Renal cortical epithelial cell (primary cell): ENCODE measurements around the gene CDK5RAP1. TPM values are rescaled to one million over a fixed set of nuclear protein-coding genes. Genes with fewer than 3 reads are reported as not detected.

ENCODE experiments used
- DNase-seq: peaks from one replicate; pipeline ENCODE4 v3.0.0-alpha.2; 2011; ENCODE audit warnings: low read depth
- total RNA-seq: library from RNA; depleted of rRNA; stranded (reverse); fragments of >200 nt; gene quantifications from 2 replicates; pipeline ENCODE4 v1.2.3, GENCODE V29; 2014

The CDK5RAP1 gene
- total RNA-seq, 1 donor from 2014 or later = 24.4 TPM

- no peak for DNase-seq
Observed at GRCh38 chr20:33333616-33334015, 67.7 kb downstream of the CDK5RAP1 start.

DNA sequence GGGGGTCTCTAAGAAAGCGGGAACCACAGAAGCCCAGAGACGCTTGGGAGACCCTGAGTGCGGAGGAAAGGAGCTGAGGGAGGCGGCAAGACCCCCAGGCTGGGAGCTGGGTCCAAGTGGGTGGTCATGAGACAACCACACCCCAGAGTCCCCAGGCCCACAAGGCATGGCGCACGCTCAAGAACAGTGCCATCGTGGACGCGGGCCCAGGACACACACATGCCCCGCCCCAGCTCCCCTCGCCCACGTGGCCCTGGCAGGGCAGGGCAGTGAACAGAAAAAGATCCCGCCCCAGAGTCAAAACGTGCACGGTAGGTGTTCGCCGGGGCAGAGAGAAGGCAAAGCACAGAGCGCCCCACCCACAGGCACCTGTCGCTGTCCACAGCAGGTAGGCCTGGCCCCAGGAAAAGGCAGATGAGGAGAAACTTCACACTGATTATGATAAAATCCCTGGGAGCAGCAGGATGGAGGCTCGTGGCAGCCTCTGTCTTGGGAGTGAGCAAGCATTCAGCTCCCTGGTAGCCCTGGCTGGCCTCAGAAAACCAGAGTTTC lies 68.3 kb downstream of the CDK5RAP1 start:
- no peak for DNase-seq

- DNase-seq = no peak
Observed at GRCh38 chr20:33328157-33329137, 72.9 kb downstream of the CDK5RAP1 start.

- no peak for DNase-seq
Observed at GRCh38 chr20:33325350-33325749, 76.0 kb downstream of the CDK5RAP1 start.

DNA sequence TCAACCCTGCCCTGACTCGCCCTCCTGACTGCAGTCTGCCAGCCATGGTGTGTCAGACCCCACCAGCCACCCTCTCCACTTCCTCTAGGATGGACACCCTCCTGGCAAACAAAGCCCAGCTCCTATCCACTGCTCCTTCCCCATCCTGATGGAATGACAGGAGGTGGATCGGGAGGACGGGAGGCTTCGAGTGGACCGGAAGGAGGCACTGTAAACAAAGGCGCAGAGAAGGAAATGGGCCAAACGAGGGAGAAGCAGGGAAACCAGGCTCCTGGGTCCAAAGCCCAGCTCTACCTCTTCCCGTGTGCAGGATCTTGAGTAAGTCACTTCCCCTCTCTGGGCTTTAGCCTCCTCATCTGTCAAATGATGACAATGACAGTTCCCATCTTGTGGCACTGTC lies 78.1 kb downstream of the CDK5RAP1 start:
- no peak for DNase-seq

- peak; percentile 18 for DNase-seq
Observed at GRCh38 chr20:33322456-33322855, 78.9 kb downstream of the CDK5RAP1 start.

DNA sequence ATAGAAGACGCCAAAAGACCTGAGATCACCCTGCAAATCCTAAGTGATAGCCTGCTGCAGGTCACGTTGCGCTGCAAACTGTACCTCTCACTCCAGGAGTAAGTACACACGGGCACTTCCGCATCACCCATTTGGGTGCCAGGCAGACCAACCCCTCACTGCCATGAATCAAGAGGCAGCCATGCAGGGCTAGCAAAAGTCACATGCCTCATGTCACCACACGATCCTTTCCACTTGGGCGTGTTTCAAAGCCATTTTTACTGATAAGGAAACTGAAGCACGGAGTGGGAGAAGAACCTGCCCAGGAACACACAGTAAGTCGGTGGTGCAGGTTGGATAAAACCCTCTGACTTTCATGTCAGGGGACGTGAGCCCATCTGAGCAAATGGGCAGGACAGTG lies 81.3 kb downstream of the CDK5RAP1 start:
- no peak for DNase-seq

DNA sequence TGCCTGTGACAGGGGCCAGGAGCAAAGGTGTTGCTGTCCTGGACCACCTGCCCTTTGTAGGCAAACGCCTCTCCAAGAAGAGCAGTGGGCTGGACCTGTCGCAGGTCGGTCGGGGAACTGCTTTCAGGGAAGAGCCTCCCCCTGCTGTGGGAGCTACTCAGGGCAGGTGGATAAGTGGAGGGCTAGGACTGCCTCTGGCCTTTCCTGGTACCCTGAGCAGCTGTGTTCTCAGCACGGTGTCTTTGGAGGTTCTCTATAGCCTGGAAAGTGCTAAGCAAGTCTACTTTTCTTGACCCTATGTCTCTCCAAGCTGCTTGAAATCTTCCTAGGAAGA lies 83.3 kb downstream of the CDK5RAP1 start:
- DNase-seq = no peak

DNA sequence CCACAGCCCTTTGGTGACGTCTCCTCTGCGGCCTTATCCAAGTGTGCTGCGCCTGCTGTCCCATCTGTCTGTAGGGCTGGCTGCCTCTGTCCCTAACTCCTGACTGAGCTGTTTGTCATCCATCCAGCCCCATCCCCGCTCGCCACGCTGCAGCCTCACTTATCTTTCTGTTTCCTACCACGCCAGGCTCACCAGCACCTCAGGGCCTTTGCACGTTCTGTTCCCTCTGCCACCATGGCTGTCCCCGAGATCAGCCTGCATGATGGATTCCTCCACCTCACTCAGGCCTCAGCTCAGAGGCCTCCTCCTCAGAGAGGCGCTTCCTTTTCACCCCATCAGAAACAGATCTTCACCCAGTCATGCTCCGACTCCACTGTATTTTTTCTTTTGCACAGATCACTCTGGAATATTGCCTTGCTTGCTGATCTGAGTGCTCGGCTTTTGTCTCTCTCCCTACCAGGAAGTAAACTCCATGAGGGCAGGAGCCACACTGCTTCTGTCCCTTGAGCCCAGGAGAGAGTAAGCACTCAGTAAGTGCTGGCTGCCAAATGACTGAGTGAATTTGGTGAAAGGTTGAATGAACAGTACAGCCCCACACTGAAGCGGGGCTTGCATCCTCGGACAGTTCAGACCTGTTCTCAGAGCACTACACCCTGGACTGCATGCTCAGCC lies 83.8 kb downstream of the CDK5RAP1 start:
- no peak for DNase-seq

- no peak for DNase-seq
Observed at GRCh38 chr20:33316958-33317357, 84.4 kb downstream of the CDK5RAP1 start.

GRCh38 chr20:33316343-33316742 lies 85.0 kb downstream of the CDK5RAP1 start:
- DNase-seq = no peak

- no peak for DNase-seq
Observed at GRCh38 chr20:33313686-33314314, 87.5 kb downstream of the CDK5RAP1 start.

DNA sequence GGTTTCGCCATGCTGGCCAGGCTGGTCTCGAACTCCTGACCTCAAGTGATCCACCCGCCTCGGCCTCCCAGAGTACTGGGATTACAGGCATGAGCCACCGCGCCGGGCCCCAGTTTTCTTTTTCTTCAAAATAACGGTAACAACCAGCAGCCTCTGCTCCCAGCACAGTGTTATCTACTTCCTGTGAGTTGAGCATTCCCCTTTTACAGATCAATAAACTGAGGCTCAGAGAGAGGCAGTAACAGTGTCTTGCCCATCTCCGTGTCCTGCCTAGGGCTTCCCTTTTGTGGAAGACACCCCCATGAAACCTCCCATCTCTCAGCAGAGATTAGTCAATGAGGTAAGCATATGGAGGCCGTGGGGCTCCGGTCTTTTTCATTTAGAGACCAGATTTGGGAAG lies 88.7 kb downstream of the CDK5RAP1 start:
- no peak for DNase-seq

DNA sequence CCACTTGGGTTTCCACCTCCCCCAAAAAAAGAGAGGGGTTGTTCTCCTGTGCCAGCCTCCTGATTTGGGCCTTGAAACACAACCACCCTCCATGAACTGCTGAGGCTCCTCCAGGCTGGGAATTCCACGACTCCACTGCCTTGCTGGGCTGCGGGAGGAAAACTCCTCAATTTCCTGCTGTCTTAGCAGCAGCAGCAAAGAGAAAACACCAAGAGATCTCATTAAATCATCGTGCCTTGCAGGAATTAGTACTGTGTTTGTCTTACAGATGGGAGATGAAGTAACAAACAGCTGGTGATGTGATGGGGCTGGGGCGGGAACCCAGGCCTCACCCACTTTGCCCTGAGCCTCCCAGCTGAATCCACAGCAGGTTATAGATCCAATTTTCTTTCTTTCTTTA lies 89.3 kb downstream of the CDK5RAP1 start:
- DNase-seq = no peak

DNA sequence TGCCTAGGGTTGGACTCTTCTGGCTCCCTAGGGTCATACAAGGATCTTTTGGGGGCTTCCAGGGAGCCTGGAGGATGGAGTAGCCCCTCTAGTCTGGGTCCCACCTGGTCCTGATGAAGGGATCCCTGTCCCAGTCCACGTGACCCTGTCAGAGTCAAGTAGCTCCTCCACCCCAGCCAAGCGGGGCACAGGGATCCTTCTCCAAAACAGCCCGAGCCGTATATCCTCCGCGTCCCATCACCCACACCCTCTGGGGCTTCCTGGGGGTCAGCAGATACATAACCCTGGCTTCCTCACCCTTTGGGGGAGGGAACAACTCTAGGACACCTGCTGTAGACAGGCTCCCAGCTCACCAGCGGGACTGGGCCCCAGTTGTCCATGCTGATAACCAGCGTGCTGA lies 90.3 kb downstream of the CDK5RAP1 start:
- no peak for DNase-seq

- no peak for DNase-seq
Observed at GRCh38 chr20:33310327-33310899, 90.9 kb downstream of the CDK5RAP1 start.

GRCh38 chr20:33309631-33310030 lies 91.7 kb downstream of the CDK5RAP1 start:
- DNase-seq = no peak

Other genes starting within 250 kb of the CDK5RAP1 start
- not detected in 2 replicates for gene BPIFA2, start 233.4 kb downstream of the CDK5RAP1 start, total RNA-seq
- not detected in 2 replicates for gene BPIFA3, start 184.2 kb downstream of the CDK5RAP1 start, total RNA-seq
- gene BPIFA1, start 165.5 kb downstream of the CDK5RAP1 start, total RNA-seq = not detected in 2 replicates
- not detected in 2 replicates for gene BPIFB1, start 118.3 kb downstream of the CDK5RAP1 start, total RNA-seq
- gene SNTA1, start 42.2 kb upstream of the CDK5RAP1 start, total RNA-seq = 11.0 and 17.0 TPM in 2 replicates
- gene CBFA2T2, start 88.6 kb upstream of the CDK5RAP1 start, total RNA-seq = 4.7 and 13.6 TPM in 2 replicates